Central memory CD4-positive, alpha-beta T cell (primary cell): ENCODE data around the gene GRAP.
A peak's percentile ranks its signal among the peaks of the same experiment; 100 is the strongest.

Source experiments
- DNase-seq: peaks from one replicate; pipeline ENCODE4 v3.0.0; 2022

Gene GRAP

GRCh38 chr17:19001907-19002590 lies 44.7 kb downstream of the GRAP start:
- DNase-seq = no peak

- DNase-seq = no peak
These were observed 46.0 kb downstream of the GRAP start for GRCh38 chr17:19000531-19001325.

GRCh38 chr17:18999911-19000310 lies 46.8 kb downstream of the GRAP start:
- no peak for DNase-seq

- no peak for DNase-seq
These were observed 47.4 kb downstream of the GRAP start for GRCh38 chr17:18999394-18999793.

- DNase-seq = no peak
These were observed 49.0 kb downstream of the GRAP start for GRCh38 chr17:18997650-18998196.

DNA sequence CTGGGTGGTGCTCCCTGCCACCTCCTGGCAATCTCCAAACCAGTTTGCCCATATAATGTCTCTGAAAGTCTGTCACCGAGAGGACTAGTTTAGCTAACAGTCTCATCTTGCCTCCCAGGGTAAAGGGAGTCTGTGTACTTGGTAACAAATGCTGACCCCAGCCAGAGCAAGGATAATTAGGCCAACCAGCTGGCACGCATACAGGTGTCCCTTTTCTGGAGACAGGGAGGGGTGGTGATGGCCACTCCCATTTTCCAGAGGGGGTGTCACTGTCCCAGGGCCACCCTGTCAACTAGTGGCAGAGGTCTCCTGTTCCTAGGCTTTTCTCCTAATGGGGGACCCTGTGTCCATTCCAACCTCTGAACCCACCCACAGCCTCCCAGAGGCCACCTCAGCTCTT lies 50.3 kb downstream of the GRAP start:
- DNase-seq = no peak

DNA sequence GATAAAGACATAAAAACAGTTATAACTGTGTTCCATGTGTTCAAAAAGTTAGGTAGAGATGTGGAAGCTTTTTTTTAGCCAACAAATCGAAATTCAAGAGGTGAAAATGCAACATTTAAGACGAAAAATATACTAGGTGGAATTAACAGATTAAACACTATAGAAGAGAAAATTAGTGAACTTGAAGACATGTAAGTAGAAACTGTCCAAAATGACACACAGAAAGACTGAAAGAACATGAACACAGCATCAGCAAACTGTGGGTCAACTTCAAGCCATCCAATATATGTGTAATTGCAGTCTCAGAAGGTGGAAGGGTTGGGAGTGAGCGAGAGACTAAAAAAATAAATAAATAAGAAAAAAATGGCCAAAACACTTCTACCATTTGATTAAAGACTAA lies 51.5 kb downstream of the GRAP start:
- no peak for DNase-seq

DNA sequence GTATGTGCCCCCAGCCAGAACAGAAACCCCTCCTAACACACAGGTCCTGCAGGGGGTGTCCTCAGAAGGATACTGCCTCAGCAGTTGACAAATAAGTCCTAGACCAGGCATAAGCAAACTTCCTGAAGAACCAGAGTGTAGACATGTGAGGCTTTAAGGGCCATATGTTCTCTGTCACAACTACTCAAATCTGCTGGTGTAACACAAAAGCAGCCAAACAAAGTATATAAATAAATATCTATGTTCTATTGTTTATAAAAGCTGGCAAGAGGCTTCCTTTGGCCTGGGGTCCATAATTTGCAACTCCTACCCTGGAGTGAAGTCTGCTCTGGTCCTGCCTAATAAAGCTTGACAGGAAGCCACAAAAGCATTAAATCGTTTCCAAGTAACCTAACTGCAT lies 52.1 kb downstream of the GRAP start:
- DNase-seq = no peak

DNA sequence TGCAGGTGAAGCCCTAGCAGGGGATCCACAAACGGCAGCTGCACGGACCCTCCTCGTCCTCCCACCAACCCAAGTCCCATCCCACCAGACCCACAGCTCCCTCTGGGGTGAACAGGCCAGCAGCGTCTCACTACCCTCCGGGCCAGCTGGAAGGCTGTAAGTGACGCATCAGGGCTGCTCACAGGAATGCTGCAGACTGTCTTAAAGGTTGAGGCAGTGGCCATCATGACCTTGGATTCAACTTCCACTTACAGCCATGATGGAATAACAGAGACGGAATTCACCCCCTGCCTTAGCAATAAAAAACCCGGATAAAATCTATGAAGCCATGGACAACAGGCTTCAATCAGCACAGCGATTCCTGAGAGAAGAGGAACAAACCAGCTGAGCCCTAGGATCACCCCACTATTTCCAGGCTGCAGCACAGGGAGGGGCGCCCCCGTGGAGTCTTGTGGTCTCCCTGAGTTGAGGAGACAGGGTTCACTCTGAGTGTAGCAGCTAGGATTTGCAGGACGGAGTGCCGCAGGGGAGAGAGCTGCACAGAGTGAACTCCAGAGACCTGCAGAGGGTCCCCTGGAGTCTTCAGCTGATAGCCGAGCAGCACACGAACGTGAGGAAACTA lies 52.7 kb downstream of the GRAP start:
- no peak for DNase-seq

DNA sequence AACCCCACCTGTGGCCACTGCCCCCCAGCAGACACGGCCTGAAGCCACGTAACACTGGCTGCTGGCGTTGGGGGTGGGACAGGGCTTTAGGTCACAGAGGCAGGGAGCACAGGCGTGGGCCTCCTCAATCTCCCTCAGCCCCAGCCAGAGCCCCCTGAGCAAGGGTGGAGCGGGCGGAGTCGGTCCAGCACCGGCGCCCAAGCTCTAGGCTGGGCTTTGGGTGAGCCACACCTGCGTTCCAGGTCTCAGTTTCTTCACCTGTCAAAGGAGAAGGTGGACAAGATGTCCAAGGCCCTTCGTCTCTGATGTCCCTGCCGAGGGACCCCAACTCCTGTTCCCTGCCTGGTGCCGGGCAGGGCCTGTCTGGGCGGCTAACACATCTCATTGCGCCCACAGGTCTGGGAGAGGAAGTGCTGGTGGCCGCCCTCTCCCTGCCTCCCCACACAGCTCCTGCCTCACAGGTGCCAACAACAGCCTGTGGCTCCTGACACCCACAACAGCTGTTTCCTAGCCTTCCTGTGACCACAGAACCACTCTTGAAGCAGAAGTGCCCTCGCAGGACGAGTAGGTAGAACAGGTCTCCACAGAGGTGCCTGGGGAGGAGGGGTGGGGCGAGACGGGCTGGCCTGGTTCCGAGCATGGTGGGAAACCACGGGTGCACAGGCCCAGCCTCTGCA lies 54.2 kb downstream of the GRAP start:
- peak; percentile 58 for DNase-seq

- no peak for DNase-seq
These were observed 55.0 kb downstream of the GRAP start for GRCh38 chr17:18991531-18992315.

DNA sequence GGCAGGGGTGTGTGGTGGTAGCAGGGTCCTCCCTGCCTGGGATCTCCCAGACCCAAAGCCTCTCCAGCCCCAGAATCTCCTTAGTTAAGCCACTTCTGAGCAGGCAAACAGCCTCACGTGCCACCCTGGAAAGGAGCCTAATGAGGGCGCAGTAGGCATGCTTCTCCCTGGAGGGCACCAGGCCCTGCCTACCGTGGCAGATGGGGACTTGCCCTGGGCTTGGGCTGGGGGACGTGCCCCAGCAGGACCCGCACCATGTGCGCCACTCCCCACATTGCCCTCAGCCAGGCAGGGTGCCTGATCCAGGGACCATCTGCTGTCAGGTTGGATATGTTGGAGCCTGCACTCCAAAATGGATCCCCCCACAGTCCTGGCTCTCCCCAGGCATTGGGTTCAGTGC lies 56.4 kb downstream of the GRAP start:
- no peak for DNase-seq

- no peak for DNase-seq
These were observed 58.1 kb downstream of the GRAP start for GRCh38 chr17:18988546-18989173.

DNA sequence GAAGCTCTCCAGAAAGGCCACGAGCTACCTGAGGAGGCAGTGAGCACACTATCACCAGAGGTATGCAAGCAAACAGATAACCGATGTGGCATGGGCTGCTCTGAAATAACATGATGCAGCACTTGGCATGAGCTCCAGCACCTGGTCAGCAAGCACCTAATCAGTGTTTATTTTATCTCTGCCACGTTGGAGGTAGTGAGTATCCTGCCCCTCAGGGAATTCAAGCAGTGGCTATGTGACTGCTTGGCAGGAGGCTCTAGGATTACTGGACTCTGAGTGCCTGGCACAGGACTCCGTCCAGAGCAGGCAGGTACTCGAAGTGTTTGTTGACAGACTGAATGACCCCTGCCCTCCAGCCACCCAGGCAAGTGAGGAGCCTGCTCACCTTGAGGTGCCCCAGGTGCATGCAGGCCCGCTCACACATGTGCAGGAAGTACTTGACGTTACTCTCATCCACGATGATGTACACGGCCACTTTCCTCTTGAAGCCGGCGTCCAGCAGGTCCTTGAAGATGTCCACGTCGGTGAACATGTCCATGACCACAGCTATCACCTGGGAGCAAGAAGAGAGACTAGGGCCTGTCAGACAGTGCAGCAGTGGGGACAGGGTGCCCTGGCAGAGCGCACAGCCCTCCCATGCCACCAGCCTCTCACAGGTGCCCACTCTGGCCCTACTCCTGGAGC lies 58.8 kb downstream of the GRAP start:
- DNase-seq = no peak

GRCh38 chr17:18987230-18987610 lies 59.5 kb downstream of the GRAP start:
- no peak for DNase-seq

GRCh38 chr17:18986541-18987229 lies 60.1 kb downstream of the GRAP start:
- DNase-seq = no peak

GRCh38 chr17:18985475-18985874 lies 61.3 kb downstream of the GRAP start:
- no peak for DNase-seq

GRCh38 chr17:18984273-18985114 lies 62.3 kb downstream of the GRAP start:
- no peak for DNase-seq

DNA sequence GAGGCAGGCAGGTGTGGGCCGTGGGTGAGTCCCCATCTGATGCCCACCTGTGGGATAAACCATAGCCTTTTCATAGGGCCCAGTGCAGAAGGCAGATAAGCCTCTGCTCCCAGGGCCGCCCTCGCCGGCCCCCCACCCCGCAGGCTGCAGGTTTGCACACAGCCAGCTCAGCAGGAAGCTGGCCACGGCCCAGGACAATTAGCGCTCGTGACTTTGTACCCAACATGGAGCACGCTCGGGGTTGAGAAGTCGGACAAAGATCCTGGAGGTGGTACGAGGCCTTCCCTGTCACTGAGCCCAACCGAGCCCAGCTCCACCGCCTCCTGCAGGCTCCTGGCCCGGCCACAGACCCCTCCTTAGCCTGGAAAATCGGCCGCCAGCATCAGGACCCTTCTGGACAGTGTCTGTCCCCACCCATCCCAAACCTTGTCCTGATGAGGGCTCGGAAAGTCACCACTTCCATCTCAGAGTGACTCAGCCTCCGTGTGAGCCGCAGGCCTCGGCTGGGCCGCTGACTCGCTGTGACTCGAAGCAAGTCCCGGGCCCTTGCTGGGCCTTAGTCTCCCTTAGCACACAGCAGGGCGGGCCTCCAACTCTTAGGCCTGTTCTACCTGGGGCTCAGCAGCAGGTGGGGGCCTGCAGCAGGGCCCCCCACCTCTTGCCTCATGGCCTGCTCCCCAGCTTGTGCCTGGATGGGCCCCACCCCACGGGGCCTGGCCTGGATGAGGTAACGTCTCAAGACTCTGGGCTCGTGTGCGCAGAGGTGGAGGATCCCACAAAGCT lies 64.9 kb downstream of the GRAP start:
- DNase-seq = no peak
